ENCODE data around the gene XKRX. TPM values are rescaled to one million over a fixed set of nuclear protein-coding genes. Genes with fewer than 3 reads are reported as not detected.

XKRX gene
- total RNA-seq, 1 experiment from 2014 or later = 0.21 TPM

DNA sequence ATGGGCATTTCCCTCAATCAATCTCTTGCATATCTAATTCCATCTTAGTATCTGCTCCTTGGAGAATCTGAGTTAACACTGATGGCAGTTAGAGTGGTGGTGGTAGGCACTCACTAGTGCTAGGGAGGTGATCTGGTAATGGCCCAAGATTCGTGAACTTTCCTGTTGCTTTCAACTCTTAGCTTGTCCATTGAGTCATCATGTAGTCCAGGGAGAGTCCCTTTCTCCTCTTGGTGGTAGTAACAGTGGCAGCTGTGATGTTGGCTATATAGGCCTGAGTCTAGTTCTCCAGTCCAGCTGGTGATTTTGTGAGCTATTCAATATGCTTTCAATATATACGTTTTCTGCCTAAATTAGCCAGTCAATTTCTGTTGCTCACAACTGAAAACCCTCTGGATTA, 7.0 kb upstream of the XKRX start:
- DNase-seq (ENCODE audit: low read depth, low spot score) = no peak
- Histone ChIP-seq H3K27me3 (ENCODE audit: control insufficient read depth, insufficient read depth, low read length) (no peaks in the 10 kb centered on the region), H3K27ac (ENCODE audit: low read length) (no peak overlapping the region), H3K36me3 (ENCODE audit: control insufficient read depth, insufficient read depth, low read length) (no peaks in the 10 kb centered on the region), H3K9me3 (ENCODE audit: control insufficient read depth, insufficient read depth, low read depth, low read length) (no peaks in the 10 kb centered on the region), H3K4me1 (ENCODE audit: control insufficient read depth, insufficient read depth, low read length) (no peaks in the 10 kb centered on the region), H3K4me3 (ENCODE audit: low read depth in 2 of 2, low read length in 2 of 2) (no peak overlapping the region)
- ATAC-seq = no peak
- TF ChIP-seq TCF7L2 (IDR thresholded peaks at IDR 0.05; ENCODE audit: low read depth, low read length) = no peak
- TF ChIP-seq, protein P1, sequence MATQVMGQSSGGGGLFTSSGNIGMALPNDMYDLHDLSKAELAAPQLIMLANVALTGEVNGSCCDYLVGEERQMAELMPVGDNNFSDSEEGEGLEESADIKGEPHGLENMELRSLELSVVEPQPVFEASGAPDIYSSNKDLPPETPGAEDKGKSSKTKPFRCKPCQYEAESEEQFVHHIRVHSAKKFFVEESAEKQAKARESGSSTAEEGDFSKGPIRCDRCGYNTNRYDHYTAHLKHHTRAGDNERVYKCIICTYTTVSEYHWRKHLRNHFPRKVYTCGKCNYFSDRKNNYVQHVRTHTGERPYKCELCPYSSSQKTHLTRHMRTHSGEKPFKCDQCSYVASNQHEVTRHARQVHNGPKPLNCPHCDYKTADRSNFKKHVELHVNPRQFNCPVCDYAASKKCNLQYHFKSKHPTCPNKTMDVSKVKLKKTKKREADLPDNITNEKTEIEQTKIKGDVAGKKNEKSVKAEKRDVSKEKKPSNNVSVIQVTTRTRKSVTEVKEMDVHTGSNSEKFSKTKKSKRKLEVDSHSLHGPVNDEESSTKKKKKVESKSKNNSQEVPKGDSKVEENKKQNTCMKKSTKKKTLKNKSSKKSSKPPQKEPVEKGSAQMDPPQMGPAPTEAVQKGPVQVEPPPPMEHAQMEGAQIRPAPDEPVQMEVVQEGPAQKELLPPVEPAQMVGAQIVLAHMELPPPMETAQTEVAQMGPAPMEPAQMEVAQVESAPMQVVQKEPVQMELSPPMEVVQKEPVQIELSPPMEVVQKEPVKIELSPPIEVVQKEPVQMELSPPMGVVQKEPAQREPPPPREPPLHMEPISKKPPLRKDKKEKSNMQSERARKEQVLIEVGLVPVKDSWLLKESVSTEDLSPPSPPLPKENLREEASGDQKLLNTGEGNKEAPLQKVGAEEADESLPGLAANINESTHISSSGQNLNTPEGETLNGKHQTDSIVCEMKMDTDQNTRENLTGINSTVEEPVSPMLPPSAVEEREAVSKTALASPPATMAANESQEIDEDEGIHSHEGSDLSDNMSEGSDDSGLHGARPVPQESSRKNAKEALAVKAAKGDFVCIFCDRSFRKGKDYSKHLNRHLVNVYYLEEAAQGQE (IDR thresholded peaks at IDR 0.05; ENCODE audit: insufficient read depth in 1 of 2, low read depth in 2 of 2, low read length in 1 of 2) = no peak
- TF ChIP-seq, protein P2, sequence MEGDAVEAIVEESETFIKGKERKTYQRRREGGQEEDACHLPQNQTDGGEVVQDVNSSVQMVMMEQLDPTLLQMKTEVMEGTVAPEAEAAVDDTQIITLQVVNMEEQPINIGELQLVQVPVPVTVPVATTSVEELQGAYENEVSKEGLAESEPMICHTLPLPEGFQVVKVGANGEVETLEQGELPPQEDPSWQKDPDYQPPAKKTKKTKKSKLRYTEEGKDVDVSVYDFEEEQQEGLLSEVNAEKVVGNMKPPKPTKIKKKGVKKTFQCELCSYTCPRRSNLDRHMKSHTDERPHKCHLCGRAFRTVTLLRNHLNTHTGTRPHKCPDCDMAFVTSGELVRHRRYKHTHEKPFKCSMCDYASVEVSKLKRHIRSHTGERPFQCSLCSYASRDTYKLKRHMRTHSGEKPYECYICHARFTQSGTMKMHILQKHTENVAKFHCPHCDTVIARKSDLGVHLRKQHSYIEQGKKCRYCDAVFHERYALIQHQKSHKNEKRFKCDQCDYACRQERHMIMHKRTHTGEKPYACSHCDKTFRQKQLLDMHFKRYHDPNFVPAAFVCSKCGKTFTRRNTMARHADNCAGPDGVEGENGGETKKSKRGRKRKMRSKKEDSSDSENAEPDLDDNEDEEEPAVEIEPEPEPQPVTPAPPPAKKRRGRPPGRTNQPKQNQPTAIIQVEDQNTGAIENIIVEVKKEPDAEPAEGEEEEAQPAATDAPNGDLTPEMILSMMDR (IDR thresholded peaks at IDR 0.05) = no peak
- no peak for TF ChIP-seq POLR2AphosphoS5 (IDR thresholded peaks at IDR 0.05; ENCODE audit: low read depth, low read length)
- no peak for TF ChIP-seq SIN3A (IDR thresholded peaks at IDR 0.05; ENCODE audit: borderline replicate concordance, insufficient read depth, low read depth, low read length)
- in situ Hi-C loops (cut with HindIII; ENCODE audit: low pct_unique_long_range_greater_than_20kb, low sequenced_read_pairs) (no loop called here), intact Hi-C loops (cut with micrococcal nuclease; ENCODE audit: unreplicated experiment) (no loop called here)
- no TSS peak for BruUV-seq (replicated peaks)
- ChIA-PET POLR2A (no interaction called here), CTCF (no interaction called here)

DNA sequence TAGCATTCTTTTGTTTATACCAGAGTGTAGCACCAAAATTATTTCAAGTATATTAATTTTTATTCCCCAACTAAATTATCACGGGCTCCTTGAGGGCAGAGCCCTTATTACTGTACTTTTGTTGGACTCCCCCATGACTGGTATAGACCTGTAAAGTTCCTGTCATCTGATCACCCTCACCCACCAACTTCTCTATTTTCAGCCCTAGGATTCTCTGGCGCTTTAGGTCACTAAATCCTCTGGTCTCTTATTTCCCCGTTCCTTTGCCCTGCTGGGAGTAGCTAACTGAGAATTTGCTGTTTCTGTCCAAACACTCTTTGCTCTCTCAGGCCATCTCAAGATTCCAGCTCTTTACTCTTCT, 3.2 kb upstream of the XKRX start:
- Histone ChIP-seq H3K27ac (ENCODE audit: low read length) (no peak overlapping the region), H3K4me1 (ENCODE audit: control insufficient read depth, insufficient read depth, low read length) (peaks cover 3% of the 10 kb centered on the region), H3K9me3 (ENCODE audit: control insufficient read depth, insufficient read depth, low read depth, low read length) (no peaks in the 10 kb centered on the region), H3K36me3 (ENCODE audit: control insufficient read depth, insufficient read depth, low read length) (no peaks in the 10 kb centered on the region), H3K4me3 (ENCODE audit: low read depth in 2 of 2, low read length in 2 of 2) (no peak overlapping the region), H3K27me3 (ENCODE audit: control insufficient read depth, insufficient read depth, low read length) (peaks cover 2% of the 10 kb centered on the region; the same call in 1 of the 2 replicates)
- CTCF ChIA-PET = no interaction called here
- intact Hi-C loops (cut with micrococcal nuclease; ENCODE audit: unreplicated experiment) (no loop called here), in situ Hi-C loops (cut with HindIII; ENCODE audit: low pct_unique_long_range_greater_than_20kb, low sequenced_read_pairs) (no loop called here)
- ATAC-seq (no peak), DNase-seq (ENCODE audit: low read depth, low spot score) (no peak)
- POLR2A ChIA-PET = no interaction called here
- TF ChIP-seq SIN3A (IDR thresholded peaks at IDR 0.05; ENCODE audit: borderline replicate concordance, insufficient read depth, low read depth, low read length) (no peak), POLR2AphosphoS5 (IDR thresholded peaks at IDR 0.05; ENCODE audit: low read depth, low read length) (no peak), TCF7L2 (IDR thresholded peaks at IDR 0.05; ENCODE audit: low read depth, low read length) (no peak)
- TF ChIP-seq, protein P2 (IDR thresholded peaks at IDR 0.05) = no peak
- TF ChIP-seq, protein P1 (IDR thresholded peaks at IDR 0.05; ENCODE audit: insufficient read depth in 1 of 2, low read depth in 2 of 2, low read length in 1 of 2) = no peak
- no TSS peak for BruUV-seq (replicated peaks)

All from Panc1 (cell line).